SU-DHL-6 (cell line): ENCODE results near the gene SRSF7.

Experiments
- EZH2phosphoT487 ChIP-seq: fragments of 200-600 bp; sonication (generic), shearing (Covaris generic); conservative IDR thresholded peaks from 2 replicates; pipeline ENCODE4 v1.6.1; 2018; ENCODE audit warnings: mild to moderate bottlenecking, antibody characterized with exemption, low read length, moderate library complexity, mixed read lengths
- TF ChIP-seq, protein P1 (sequence below): fragments of 200-600 bp; sonication (generic); IDR thresholded peaks from one replicate; pipeline ENCODE4 v1.5.1; 2017; ENCODE audit warnings: antibody characterized with exemption, mild to moderate bottlenecking, low read length, moderate library complexity; ENCODE audit not compliant: insufficient read depth, poor library complexity, severe bottlenecking

GRCh38 chr2:38747819-38748218 lies 3.3 kb downstream of the SRSF7 start:
- TF ChIP-seq, protein P1, sequence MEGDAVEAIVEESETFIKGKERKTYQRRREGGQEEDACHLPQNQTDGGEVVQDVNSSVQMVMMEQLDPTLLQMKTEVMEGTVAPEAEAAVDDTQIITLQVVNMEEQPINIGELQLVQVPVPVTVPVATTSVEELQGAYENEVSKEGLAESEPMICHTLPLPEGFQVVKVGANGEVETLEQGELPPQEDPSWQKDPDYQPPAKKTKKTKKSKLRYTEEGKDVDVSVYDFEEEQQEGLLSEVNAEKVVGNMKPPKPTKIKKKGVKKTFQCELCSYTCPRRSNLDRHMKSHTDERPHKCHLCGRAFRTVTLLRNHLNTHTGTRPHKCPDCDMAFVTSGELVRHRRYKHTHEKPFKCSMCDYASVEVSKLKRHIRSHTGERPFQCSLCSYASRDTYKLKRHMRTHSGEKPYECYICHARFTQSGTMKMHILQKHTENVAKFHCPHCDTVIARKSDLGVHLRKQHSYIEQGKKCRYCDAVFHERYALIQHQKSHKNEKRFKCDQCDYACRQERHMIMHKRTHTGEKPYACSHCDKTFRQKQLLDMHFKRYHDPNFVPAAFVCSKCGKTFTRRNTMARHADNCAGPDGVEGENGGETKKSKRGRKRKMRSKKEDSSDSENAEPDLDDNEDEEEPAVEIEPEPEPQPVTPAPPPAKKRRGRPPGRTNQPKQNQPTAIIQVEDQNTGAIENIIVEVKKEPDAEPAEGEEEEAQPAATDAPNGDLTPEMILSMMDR = no peak
- TF ChIP-seq EZH2phosphoT487 = no peak
